Suprapubic skin (tissue), 4 donors: ENCODE results near the gene CLEC18A.

Experiments used
- CTCF ChIP-seq, 2 donors: fragments of 200-600 bp in 1 of 2; fragments of 450-650 bp in 1 of 2; sonication (generic) in 1 of 2; IDR thresholded peaks; one replicate each; pipeline ENCODE4 v1.5.1; 2016 to 2019; ENCODE audit warnings: antibody characterized with exemption in 2 of 2, mild to moderate bottlenecking in 1 of 2, moderate library complexity in 1 of 2
- POLR2A ChIP-seq, 2 donors: fragments of 450-650 bp; IDR thresholded peaks; one replicate each; pipeline ENCODE4 v1.6.1; 2017; ENCODE audit warnings: antibody characterized with exemption in 2 of 2, mild to moderate bottlenecking in 2 of 2, moderate library complexity in 2 of 2
- POLR2AphosphoS5 ChIP-seq, 3 donors: sonication (generic); formaldehyde crosslinking; IDR thresholded peaks; one replicate each; pipeline ENCODE4 v1.6.1; 2017; ENCODE audit warnings: antibody characterized with exemption in 3 of 3

GRCh38 chr16:69936751-69937211, 14.4 kb upstream of the CLEC18A start:
- no peak for TF ChIP-seq CTCF (IDR thresholded peaks at IDR 0.05)
- TF ChIP-seq POLR2A (IDR thresholded peaks at IDR 0.05), result no peak
- TF ChIP-seq POLR2AphosphoS5 (IDR thresholded peaks at IDR 0.05), result no peak
